ENCODE results near the gene WDPCP. TPM values are rescaled to one million over a fixed set of nuclear protein-coding genes. Genes with fewer than 3 reads are reported as not detected.

WDPCP gene
- total and polyA plus RNA-seq, 2 experiments from 2014 or later, result 8.8 to 20.4 TPM

DNA sequence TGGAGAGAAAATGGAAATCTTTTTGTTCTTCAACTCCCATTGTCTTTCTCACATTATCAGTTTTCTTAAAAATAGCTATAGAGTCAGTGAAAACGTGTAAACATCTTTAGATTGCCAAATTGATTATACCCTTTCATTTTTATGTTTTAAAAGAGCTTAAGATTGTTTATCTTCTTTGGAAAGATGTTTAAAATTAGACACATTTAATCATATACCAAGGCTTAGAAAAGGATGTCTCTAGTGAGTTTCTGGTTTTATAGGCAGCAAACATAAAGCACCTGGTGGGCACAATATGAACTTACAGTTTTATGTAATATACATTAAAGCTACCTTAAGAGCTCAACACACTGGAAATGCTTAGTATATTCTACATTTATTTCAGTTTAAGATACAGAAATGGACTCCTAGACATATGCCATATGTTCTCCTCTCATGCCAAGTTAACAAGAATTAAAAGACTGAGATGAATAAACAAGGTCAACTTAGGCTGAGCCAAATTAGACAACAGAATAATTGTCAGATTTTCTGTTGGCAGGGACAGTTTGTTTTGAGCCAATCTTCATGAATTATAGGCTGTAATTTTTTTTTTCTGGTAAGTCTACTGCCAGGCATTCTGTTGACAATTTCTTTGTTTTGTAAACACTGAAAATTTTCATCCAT is 425.0 kb downstream of the WDPCP start (continued):
- TF ChIP-seq EZH2 (IDR thresholded peaks at IDR 0.05; ENCODE audit: low read depth, unreplicated experiment) (no peak), CREB1 (CRISPR knock-in tag; IDR thresholded peaks at IDR 0.05; ENCODE audit: low read depth) (no peak), ZNF331 (CRISPR knock-in tag; IDR thresholded peaks at IDR 0.05; ENCODE audit: low read depth) (no peak), POLR2AphosphoS5 (IDR thresholded peaks at IDR 0.05; ENCODE audit: low read depth) (no peak)

GRCh38 chr2:63159262-63159661 is 429.0 kb downstream of the WDPCP start:
- Mint-ChIP-seq H3K4me1 (no peaks in the 10 kb centered on the region), H3K27me3 (ENCODE audit: insufficient read depth, low read depth, poor library complexity) (no peaks in the 10 kb centered on the region), H3K36me3 (ENCODE audit: low read depth) (peaks cover 2% of the 10 kb centered on the region; the same call in 1 of the 3 replicates), H3K27ac (no peak overlapping the region), H3K9me3 (no peaks in the 10 kb centered on the region), H3K4me3 (no peak overlapping the region)
- Histone ChIP-seq H3K9me2 (ENCODE audit: insufficient read depth) (no peaks in the 10 kb centered on the region), H3K4me1 (ENCODE audit: insufficient read depth) (no peaks in the 10 kb centered on the region), H3K4me2 (no peak overlapping the region), H3K36me3 (ENCODE audit: insufficient read depth) (no peaks in the 10 kb centered on the region), H3K27ac (ENCODE audit: low read depth) (no peak overlapping the region), H3K27me3 (ENCODE audit: insufficient read depth) (no peaks in the 10 kb centered on the region), H3K4me3 (no peak overlapping the region), H3F3A (replicated peaks; ENCODE audit: low read depth) (no peaks in the 10 kb centered on the region), H4K20me1 (replicated peaks; ENCODE audit: insufficient read depth) (no peaks in the 10 kb centered on the region), H3K79me2 (replicated peaks; ENCODE audit: insufficient read depth) (no peaks in the 10 kb centered on the region), H2AFZ (no peak overlapping the region)
- ATAC-seq, result no peak
- DNase-seq (ENCODE audit: low spot score), result no peak
- no peak for TF ChIP-seq ZNF331 (CRISPR knock-in tag; IDR thresholded peaks at IDR 0.05; ENCODE audit: low read depth)
- no peak for TF ChIP-seq EZH2phosphoT487 (IDR thresholded peaks at IDR 0.05; ENCODE audit: unreplicated experiment)
- TF ChIP-seq NANOG (IDR thresholded peaks at IDR 0.05; ENCODE audit: borderline replicate concordance), result no peak
- TF ChIP-seq ZNF114 (CRISPR knock-in tag; IDR thresholded peaks at IDR 0.05), result no peak
- no peak for TF ChIP-seq STAT1 (IDR thresholded peaks at IDR 0.05; ENCODE audit: unreplicated experiment)
- TF ChIP-seq JUNB (IDR thresholded peaks at IDR 0.05; ENCODE audit: unreplicated experiment), result no peak
- TF ChIP-seq, protein P1, sequence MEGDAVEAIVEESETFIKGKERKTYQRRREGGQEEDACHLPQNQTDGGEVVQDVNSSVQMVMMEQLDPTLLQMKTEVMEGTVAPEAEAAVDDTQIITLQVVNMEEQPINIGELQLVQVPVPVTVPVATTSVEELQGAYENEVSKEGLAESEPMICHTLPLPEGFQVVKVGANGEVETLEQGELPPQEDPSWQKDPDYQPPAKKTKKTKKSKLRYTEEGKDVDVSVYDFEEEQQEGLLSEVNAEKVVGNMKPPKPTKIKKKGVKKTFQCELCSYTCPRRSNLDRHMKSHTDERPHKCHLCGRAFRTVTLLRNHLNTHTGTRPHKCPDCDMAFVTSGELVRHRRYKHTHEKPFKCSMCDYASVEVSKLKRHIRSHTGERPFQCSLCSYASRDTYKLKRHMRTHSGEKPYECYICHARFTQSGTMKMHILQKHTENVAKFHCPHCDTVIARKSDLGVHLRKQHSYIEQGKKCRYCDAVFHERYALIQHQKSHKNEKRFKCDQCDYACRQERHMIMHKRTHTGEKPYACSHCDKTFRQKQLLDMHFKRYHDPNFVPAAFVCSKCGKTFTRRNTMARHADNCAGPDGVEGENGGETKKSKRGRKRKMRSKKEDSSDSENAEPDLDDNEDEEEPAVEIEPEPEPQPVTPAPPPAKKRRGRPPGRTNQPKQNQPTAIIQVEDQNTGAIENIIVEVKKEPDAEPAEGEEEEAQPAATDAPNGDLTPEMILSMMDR (conservative IDR thresholded peaks at IDR 0.05; ENCODE audit: low read depth in 2 of 2), result no peak
- no peak for TF ChIP-seq POLR2AphosphoS5 (IDR thresholded peaks at IDR 0.05; ENCODE audit: low read depth)
- TF ChIP-seq CREB1 (CRISPR knock-in tag; IDR thresholded peaks at IDR 0.05; ENCODE audit: low read depth), result no peak
- no peak for TF ChIP-seq EZH2 (IDR thresholded peaks at IDR 0.05; ENCODE audit: low read depth, unreplicated experiment)
- no peak for TF ChIP-seq ZNF462 (CRISPR knock-in tag; IDR thresholded peaks at IDR 0.05)
- no peak for TF ChIP-seq REST (IDR thresholded peaks at IDR 0.05; ENCODE audit: unreplicated experiment)
